Measurements from ENCODE around the gene SRC. TPM values are rescaled to one million over a fixed set of nuclear protein-coding genes. Genes with fewer than 3 reads are reported as not detected.

The SRC gene
- total RNA-seq, 1 experiment from 2014 or later = 197 TPM

GRCh38 chr20:37395921-37396415 is 50.0 kb downstream of the SRC start:
- Histone ChIP-seq H3K9me3 (no peaks in the 10 kb centered on the region), H3K4me1 (peaks cover 22% of the 10 kb centered on the region), H3K36me3 (ENCODE audit: control insufficient read depth, insufficient read depth, low read length) (peaks cover 11% of the 10 kb centered on the region), H3K27me3 (replicated peaks; ENCODE audit: control insufficient read depth, insufficient read depth, low read length) (no peaks in the 10 kb centered on the region), H3K4me3 (ENCODE audit: low read depth, low read length) (no peak overlapping the region)
- H3K27ac Mint-ChIP-seq (ENCODE audit: unreplicated experiment) = peak overlapping the region; percentile 2
- no peaks in the 10 kb centered on the region for H3K9me3 Mint-ChIP-seq (ENCODE audit: unreplicated experiment)
- no peak for TF ChIP-seq CTCF (IDR thresholded peaks at IDR 0.05; ENCODE audit: insufficient read depth in 1 of 2, low read depth in 1 of 2, low read length in 1 of 2, severe bottlenecking in 1 of 2, unreplicated experiment in 1 of 2)
- ChIA-PET POLR2A (no interaction called here), CTCF (interaction anchor here (1.0 to 1.1 kb wide), 2 partner anchors 9 to 77 kb away, joined by 3 to 5 read pairs; no protein-coding TSS in a partner anchor)
- H3K4me1 Mint-ChIP-seq (ENCODE audit: low read depth, unreplicated experiment) = peaks cover 10% of the 10 kb centered on the region
- H3K27me3 Mint-ChIP-seq (ENCODE audit: insufficient read depth, unreplicated experiment) = no peaks in the 10 kb centered on the region
- peaks cover 88% of the 10 kb centered on the region for H3K36me3 Mint-ChIP-seq (ENCODE audit: insufficient read depth, unreplicated experiment)
- no peak overlapping the region for H3K4me3 Mint-ChIP-seq (ENCODE audit: unreplicated experiment)
- intact Hi-C loops (cut with micrococcal nuclease; ENCODE audit: unreplicated experiment) = loop anchor here (5.0 kb wide), 1 partner anchor 104 kb away; no protein-coding TSS in a partner anchor
- no TSS peak for BruUV-seq (replicated peaks)
- DNase-seq = peak in 1 of 2 experiments; percentile 59

- no peak for TF ChIP-seq CTCF (IDR thresholded peaks at IDR 0.05; ENCODE audit: insufficient read depth in 1 of 2, low read depth in 1 of 2, low read length in 1 of 2, severe bottlenecking in 1 of 2, unreplicated experiment in 1 of 2)
- Histone ChIP-seq H3K36me3 (ENCODE audit: control insufficient read depth, insufficient read depth, low read length) (0 out of 2 replicates have a peak, but pooled peaks cover 12% of the 10 kb centered on the region), H3K9me3 (no peaks in the 10 kb centered on the region), H3K4me3 (ENCODE audit: low read depth, low read length) (no peak overlapping the region), H3K27me3 (replicated peaks; ENCODE audit: control insufficient read depth, insufficient read depth, low read length) (no peaks in the 10 kb centered on the region), H3K4me1 (peaks cover 16% of the 10 kb centered on the region)
- H3K4me3 Mint-ChIP-seq (ENCODE audit: unreplicated experiment) = no peak overlapping the region
- H3K4me1 Mint-ChIP-seq (ENCODE audit: low read depth, unreplicated experiment) = peaks cover 10% of the 10 kb centered on the region
- H3K9me3 Mint-ChIP-seq (ENCODE audit: unreplicated experiment) = no peaks in the 10 kb centered on the region
- POLR2A ChIA-PET = no interaction called here
- CTCF ChIA-PET = interaction anchor here (1.0 to 1.1 kb wide), 3 partner anchors 9 to 533 kb away, joined by 3 to 5 read pairs (median 3); a partner anchor contains a TSS
- intact Hi-C loops (cut with micrococcal nuclease; ENCODE audit: unreplicated experiment) = loop anchor here (5.0 kb wide), 1 partner anchor 104 kb away; no protein-coding TSS in a partner anchor
- peaks cover 88% of the 10 kb centered on the region for H3K36me3 Mint-ChIP-seq (ENCODE audit: insufficient read depth, unreplicated experiment)
- DNase-seq = peak in 1 of 2 experiments; percentile 61
- BruUV-seq (replicated peaks) = no TSS peak
- H3K27me3 Mint-ChIP-seq (ENCODE audit: insufficient read depth, unreplicated experiment) = no peaks in the 10 kb centered on the region
- H3K27ac Mint-ChIP-seq (ENCODE audit: unreplicated experiment) = peak overlapping the region; percentile 2
These were observed 50.6 kb downstream of the SRC start for GRCh38 chr20:37396416-37397075.

GRCh38 chr20:37397076-37397953 is 51.4 kb downstream of the SRC start:
- BruUV-seq (replicated peaks) = no TSS peak
- peaks cover 10% of the 10 kb centered on the region; the same call in 1 of the 2 replicates for H3K36me3 ChIP-seq (ENCODE audit: control insufficient read depth, insufficient read depth, low read length)
- intact Hi-C loops (cut with micrococcal nuclease; ENCODE audit: unreplicated experiment) = loop anchor here (5.0 kb wide), 1 partner anchor 105 kb away; no protein-coding TSS in a partner anchor
- H3K27ac Mint-ChIP-seq (ENCODE audit: unreplicated experiment) = peak overlapping the region; percentile 2
- H3K9me3 ChIP-seq = no peaks in the 10 kb centered on the region
- H3K27me3 ChIP-seq (replicated peaks; ENCODE audit: control insufficient read depth, insufficient read depth, low read length) = no peaks in the 10 kb centered on the region
- H3K9me3 Mint-ChIP-seq (ENCODE audit: unreplicated experiment) = no peaks in the 10 kb centered on the region
- peak in 1 of 2 experiments; percentile 73 for DNase-seq
- peaks cover 16% of the 10 kb centered on the region for H3K4me1 ChIP-seq
- H3K4me3 Mint-ChIP-seq (ENCODE audit: unreplicated experiment) = no peak overlapping the region
- H3K4me1 Mint-ChIP-seq (ENCODE audit: low read depth, unreplicated experiment) = peaks cover 10% of the 10 kb centered on the region
- H3K36me3 Mint-ChIP-seq (ENCODE audit: insufficient read depth, unreplicated experiment) = peaks cover 90% of the 10 kb centered on the region
- POLR2A ChIA-PET = no interaction called here
- H3K4me3 ChIP-seq (ENCODE audit: low read depth, low read length) = no peak overlapping the region
- TF ChIP-seq CTCF (IDR thresholded peaks at IDR 0.05; ENCODE audit: insufficient read depth in 1 of 2, low read depth in 1 of 2, low read length in 1 of 2, severe bottlenecking in 1 of 2, unreplicated experiment in 1 of 2) = peak in 1 of 2 experiments; percentile 6
- CTCF ChIA-PET = interaction anchor here (1.0 to 1.1 kb wide), 3 partner anchors 8 to 534 kb away, joined by 3 to 5 read pairs (median 3); a partner anchor contains a TSS
- no peaks in the 10 kb centered on the region for H3K27me3 Mint-ChIP-seq (ENCODE audit: insufficient read depth, unreplicated experiment)

Measured in Caco-2 (cell line).